NCI-H146 (cell line): ENCODE data around the gene GNE.
"Not testable (repeated sequence)": the region's sequence is repeated elsewhere in the genome, so short reads cannot be mapped to it uniquely, and the experiment has no call there.

ENCODE experiments used
- DNase-seq: peaks from one replicate; lab custom pipeline; 2025; lab: John Stamatoyannopoulos, UW

The GNE gene

GRCh38 chr9:36207546-36208012, 50.7 kb downstream of the GNE start:
- no peak for DNase-seq

GRCh38 chr9:36207016-36207415, 51.2 kb downstream of the GNE start:
- no peak for DNase-seq

GRCh38 chr9:36204906-36205547, 53.2 kb downstream of the GNE start:
- peak; percentile 13 for DNase-seq

DNA sequence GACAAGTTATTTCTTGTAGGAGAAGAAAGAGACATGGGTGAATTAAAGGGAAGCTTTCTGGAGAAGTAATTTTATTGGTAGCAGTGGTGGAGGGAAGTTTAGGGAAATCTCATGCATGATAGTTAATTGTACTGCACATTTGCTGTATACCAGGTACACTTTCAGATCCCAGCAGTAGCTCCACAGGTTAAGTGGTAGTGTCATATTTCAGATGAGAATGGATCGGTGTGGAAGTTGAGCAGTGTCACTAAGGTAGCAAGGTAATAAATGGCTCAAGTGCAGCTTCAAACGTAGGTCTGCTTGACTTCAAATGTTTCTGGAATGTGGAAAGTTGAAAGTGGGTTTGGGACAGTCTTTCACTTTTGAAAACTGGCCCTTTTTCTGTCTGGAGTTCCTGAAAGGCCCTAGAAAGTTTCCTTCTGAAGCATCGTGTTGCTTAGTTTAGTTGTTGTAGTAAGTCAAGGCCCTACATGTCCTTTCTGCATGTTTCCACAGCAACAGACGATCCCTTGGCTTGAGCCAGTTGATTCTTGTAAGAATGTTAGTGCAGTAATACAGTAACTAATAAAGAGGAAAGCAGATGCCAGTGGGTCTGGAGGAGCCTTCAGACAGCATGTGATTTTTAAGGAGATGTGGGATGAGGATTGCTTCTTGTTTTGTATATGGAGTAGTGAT, 63.8 kb downstream of the GNE start:
- no peak for DNase-seq

DNA sequence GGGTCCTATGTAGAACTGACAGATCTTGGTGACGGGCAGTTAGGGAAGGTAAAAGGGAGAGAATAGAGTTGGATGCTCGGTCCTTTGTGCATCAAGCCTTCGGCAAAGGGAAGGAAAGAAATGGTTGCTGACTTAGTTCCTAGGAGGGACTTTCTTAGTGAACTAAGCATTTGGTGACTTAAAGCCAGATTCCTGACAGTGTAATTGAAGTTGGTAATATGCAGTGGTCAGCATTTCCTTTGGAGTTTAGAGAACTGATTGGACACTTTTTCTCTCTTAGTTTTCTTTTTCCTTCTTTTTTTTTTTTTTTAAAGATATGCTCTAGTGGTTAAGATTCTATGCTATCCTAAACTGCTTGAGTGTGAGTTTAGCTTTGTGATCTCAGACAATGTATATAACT, 65.2 kb downstream of the GNE start:
- DNase-seq = no peak

- DNase-seq = no peak
Observed at GRCh38 chr9:36192196-36192595, 66.1 kb downstream of the GNE start.

DNA sequence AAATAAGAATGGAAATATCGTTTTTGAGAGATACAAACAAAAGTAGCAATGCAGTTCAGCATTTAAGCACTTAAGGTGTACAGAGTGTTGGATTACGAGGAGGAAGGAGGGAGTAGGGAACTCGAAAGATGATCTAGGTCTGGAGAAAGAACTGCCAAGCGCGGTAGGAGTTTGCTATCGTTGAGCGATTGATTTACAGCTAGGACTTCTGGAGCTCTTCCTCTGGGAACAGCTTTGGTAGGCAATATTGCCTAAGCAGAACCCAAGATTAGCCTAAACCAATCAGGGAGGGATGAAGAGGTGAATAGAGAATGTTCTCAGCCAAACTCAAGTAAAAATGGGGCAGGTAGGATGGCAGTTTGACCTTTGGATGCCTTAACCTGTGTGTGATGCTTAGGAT, 66.6 kb downstream of the GNE start:
- peak; percentile 16 for DNase-seq

DNA sequence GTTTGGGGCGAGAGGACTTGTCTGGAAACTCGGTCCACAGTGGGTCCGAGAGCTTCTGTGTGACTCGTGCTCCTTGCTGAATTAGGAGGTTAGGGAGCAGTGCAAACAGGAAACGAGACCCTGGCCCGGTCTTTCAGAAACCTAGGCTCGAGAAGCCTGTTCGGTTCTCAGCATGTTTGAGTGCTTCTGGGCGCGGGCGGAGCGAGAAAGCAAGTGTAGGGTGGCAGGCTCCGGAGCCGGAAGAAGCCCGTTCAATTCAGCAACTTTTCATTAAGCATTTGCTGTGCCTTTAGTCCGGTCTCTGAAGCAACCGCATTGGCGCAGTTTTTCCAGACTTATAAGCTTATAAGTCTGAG, 67.0 kb downstream of the GNE start:
- peak; percentile 48 for DNase-seq

GRCh38 chr9:36190388-36191289, 67.6 kb downstream of the GNE start, which contains the start of gene CLTA:
Gene CLTA, plus strand, starts transcription at chr9:36190921. Its CDS starts 136 bp downstream, at chr9:36191057.
- peak; percentile 100 for DNase-seq

DNA sequence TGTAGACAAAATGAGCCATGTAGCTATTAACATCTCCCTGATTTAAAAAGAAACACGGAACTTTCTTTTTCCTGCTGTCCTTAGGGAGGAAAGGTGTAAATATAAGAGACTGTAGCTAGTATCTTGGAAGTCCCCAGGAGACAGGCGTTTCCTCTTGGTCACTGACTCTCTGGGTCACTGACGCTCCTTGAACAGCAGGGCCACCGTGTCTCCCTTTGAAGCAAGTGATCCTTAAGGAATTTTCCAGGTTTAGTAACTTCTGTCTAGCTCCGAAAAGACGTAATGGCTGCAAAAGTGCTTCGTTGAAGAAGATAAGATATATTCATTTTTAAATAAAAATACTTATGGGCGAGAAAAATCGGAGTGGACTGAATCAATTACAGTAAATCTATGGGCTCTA, 68.3 kb downstream of the GNE start:
- DNase-seq = no peak

DNA sequence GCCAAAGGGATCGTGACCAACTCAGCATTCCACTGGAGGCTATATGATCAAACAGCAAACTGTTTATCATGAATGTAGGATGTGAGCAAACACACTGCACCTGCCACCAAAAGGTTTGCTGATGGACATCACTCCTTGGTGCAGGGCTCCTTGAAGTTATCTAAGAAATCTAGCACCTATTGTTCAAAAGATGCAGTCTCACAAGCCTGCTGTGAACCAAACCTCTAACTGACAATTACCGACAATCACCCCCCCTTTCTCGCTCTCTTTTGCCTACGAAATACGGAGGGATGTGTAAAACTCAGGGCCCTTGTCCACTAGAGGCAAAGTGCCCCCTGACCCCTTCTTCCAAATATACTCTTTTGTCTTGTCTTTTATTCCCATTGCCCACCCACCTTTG, 70.0 kb downstream of the GNE start:
- DNase-seq = no peak

- DNase-seq = no peak
Observed at GRCh38 chr9:36187414-36187813, 70.8 kb downstream of the GNE start.

DNA sequence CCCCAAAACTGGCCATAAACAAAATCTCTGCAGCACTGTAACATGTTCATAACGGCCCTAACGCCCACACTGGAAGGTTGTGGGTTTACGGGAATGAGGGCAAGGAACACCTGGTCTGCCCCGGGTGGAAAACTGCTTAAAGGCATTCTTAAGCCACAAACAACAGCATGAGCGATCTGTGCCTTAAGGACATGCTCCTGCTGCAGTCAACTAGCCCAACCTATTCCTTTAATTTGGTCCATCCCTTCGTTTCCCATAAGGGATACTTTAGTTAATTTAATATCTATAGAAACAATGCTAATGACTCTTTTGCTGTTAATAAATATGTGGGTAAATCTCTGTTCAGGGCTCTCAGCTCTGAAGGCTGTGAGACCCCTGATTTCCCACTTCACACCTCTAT, 78.0 kb downstream of the GNE start:
- DNase-seq = not testable (repeated sequence)

- DNase-seq = no peak
Observed at GRCh38 chr9:36177571-36177970, 80.7 kb downstream of the GNE start.

- not testable (repeated sequence) for DNase-seq
Observed at GRCh38 chr9:36176496-36176895, 81.8 kb downstream of the GNE start.

- DNase-seq = not testable (repeated sequence)
Observed at GRCh38 chr9:36175209-36175608, 83.0 kb downstream of the GNE start.

DNA sequence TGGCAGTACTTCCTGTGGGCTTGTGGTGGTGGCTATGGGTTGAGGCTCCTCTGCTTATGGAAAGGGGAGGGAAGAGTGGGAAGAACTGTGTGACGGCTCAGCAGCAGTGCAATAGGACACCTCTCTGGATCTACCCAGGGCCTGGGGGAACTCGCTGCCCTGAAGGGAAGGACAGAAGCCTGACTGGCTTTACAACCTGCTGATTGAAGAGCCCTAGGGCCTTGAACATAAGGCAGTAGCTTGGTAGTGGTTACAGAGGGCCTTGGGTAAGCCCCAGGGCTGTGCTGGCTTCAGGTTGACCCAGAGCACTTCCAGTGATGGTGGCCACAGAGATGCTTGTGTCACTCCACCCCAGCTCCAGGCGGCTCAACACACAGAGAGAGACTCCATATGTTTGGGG, 83.5 kb downstream of the GNE start:
- no peak for DNase-seq

DNA sequence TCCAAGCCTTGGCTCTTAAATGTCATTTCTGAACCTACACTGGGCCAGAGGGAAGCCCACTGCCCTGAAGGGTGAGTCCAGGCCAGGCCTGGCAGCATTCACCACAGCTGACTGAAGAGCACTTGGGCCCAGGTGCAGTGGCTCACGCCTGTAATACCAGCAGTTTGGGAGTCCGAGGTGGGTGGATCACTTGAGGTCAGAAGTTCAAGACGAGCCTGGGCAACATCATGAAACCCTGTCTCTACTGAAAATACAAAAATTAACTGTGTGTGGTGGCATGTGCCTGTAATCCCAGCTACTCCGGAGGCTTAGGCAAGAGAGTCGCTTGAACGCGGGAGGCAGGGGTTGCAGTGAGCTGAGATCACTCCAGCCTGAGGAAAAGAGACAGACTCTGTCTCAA, 84.0 kb downstream of the GNE start:
- no peak for DNase-seq

- no peak for DNase-seq
Observed at GRCh38 chr9:36173861-36174260, 84.4 kb downstream of the GNE start.

GRCh38 chr9:36170531-36170930, 87.7 kb downstream of the GNE start:
- no peak for DNase-seq

DNA sequence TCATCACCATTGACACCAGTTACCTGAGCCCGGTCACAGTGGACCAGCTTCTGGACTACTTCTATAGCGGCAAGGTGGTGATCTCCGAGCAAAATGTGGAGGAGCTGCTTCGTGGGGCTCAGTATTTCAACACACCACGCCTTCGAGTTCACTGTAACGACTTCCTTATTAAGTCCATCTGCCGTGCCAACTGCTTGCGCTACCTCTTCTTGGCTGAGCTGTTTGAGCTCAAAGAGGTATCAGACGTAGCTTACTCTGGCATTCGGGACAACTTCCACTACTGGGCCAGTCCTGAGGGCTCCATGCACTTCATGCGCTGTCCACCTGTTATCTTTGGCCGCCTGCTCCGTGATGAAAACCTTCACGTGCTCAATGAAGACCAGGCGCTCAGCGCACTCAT, 88.5 kb downstream of the GNE start:
- DNase-seq = no peak

GRCh38 chr9:36169166-36169565, 89.1 kb downstream of the GNE start, which contains the start of gene CCIN:
Gene CCIN, plus strand, starts transcription at chr9:36169388. Its CDS starts 115 bp downstream, at chr9:36169503.
- DNase-seq = no peak
